Measurements from ENCODE around the gene TMEM33.
"Not testable (repeated sequence)": the region's sequence is repeated elsewhere in the genome, so short reads cannot be mapped to it uniquely, and the experiment has no call there.

The TMEM33 gene, protein sequence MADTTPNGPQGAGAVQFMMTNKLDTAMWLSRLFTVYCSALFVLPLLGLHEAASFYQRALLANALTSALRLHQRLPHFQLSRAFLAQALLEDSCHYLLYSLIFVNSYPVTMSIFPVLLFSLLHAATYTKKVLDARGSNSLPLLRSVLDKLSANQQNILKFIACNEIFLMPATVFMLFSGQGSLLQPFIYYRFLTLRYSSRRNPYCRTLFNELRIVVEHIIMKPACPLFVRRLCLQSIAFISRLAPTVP

DNA sequence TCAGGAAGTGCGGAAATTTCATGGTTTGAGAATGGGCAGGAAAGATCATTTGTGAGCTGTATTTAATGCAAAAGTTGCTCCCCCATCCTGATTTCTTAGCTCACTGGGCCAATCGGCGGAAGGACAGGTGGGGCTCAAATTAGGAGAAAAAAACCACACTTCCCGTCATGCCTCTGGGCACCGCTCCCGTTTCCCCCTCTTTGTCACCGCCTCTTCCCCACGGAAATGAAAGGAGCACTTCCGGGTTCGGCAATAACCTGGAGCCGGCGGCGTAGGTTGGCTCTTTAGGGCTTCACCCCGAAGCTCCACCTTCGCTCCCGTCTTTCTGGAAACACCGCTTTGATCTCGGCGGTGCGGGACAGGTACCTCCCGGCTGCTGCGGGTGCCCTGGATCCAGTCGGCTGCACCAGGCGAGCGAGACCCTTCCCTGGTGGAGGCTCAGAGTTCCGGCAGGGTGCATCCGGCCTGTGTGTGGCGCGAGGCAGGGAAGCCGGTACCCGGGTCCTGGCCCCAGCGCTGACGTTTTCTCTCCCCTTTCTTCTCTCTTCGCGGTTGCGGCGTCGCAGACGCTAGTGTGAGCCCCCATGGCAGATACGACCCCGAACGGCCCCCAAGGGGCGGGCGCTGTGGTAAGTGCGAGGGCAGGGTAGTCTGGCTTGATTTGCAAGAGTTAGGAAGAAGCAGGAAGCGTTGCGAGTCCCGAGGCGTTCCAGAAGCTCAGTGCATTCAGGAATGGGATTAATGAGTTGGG lies at the start of gene TMEM33:
Gene TMEM33, plus strand, starts transcription at position 529 of the 751 bp plus-strand sequence. Its CDS starts 56 bp downstream, at position 585.
- DNase-seq = peak; percentile 90 to 91

DNA sequence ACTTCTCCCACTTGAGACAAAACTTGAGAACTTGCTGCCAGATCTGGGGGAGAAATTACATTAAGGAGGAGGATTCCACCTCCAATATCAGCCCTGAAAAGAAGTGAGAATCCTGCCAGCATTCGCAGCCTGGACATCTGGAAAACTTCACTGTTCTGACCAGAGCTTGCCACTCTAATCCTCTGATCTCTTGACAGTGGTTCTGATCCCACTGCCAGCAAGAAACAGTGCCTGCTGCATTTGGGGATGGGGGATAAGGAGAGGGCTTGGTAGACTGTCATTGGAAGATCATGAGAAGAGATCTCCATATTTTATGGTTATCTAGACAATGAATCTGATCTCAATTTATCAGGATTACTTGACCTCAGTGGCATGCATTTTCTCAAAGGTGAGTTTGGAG lies 49.8 kb upstream of the TMEM33 start:
- DNase-seq = no peak

DNA sequence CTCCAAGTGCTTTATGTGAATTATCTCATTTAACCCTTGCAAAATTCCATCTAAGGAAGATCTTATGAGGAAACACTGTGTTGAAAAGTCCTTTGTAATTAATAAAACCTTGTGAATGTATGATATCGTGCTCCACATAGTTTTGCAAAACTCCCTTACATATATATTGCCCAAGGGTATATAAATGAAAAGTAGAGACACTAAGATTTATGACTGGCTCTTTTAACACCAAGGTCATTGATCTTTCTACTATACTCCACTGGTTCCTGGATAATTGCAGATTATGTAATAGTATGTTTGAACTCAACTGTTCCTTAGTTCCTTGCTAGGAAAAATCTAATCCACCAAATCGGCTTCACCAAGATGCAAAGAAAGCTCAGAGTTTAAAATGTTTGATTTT lies 48.0 kb upstream of the TMEM33 start:
- no peak for DNase-seq

DNA sequence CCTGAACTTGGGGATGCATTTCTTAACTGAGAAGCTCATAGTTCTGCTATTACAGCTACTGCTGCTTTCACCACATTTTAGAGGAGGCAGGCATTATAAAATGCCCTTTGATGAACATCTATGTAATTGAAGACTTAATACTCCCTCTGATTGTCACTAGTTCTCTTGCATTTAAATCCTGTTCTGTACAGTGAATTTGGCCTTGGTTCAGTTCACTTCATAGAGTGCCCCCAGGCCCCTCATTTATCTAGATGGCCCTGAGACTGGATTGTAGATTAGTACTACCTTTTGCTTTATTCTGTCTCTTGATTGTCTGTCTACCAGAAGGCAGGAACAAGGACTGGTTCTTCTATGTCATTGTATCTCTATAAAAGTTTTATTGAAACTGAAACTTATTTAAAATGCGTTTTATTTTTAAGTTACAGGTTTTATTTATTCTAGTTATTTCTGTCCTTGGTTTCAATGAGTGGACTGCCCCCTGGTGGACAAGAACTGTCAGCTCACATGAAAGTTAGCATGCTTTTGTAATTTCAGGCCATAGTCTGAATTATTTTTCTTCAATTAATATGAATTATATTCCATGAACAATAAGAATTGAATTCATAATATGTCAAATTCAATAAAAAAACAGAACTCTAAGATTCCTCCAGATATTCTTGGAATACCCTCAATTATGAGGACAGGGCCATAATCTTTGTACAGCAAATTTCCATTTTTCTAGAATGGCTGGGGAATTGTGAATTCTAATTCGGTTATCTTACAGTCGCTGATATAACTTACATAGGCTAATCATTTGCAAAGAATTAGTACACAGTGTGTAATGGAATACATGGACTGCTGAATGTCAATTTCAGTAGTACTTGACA lies 47.2 kb upstream of the TMEM33 start:
- peak; percentile 35 to 48 for DNase-seq

DNA sequence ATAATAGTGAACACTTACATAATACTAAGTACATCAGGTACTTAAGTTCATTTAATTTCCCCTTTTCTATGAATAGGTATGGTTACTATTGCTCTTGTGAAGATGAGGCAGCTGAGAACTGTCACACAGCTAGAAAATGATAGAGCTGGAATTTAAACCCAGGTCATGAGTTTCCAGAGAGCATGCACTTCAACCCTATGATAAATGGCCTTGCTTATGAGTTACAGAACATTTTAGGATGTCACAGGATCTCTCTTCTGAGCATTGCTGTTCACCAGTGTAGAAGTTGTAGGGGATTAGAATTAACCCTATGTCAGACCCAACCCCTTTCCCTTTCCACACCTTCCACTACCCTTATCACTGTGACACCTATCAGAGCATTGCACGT lies 46.5 kb upstream of the TMEM33 start:
- DNase-seq = no peak

DNA sequence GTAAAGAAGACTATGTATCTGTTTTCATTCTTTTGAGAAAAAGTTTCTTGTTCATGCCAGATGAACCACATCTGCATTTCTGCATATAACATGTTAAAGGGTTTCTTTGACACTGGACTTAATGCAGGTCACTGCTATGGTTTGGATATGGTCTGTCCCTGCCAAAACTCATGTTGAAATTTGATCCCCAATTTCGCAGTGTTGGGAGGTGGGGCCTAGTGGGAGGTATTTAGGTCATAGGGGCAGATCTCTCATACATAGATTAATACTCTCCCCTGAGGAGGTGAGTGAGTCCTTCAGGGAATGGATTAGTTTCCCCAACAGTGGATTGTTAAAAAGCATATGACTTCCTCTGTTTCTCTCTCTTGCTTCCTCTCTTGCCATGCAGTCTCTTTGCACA lies 45.9 kb upstream of the TMEM33 start:
- peak in 1 of 2 experiments; percentile 11 for DNase-seq

DNA sequence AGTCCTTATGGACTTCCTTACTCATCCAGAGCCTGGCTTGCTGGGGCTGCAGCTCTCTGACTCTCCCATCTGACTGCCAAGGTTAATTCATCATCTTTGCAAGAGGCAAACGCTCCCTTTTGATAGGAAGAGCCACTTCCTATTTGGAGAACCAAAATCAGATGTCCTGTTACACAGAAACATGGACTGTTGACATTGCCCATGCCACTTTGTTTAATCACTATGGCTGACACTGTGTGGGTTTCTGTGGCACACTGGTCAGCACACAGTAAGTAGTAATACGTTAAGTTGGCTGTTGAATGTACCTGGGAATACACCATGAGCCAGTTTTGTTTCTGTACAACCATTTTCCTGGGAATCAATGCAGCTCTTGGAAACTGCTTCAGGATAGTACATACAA lies 45.1 kb upstream of the TMEM33 start:
- no peak for DNase-seq

DNA sequence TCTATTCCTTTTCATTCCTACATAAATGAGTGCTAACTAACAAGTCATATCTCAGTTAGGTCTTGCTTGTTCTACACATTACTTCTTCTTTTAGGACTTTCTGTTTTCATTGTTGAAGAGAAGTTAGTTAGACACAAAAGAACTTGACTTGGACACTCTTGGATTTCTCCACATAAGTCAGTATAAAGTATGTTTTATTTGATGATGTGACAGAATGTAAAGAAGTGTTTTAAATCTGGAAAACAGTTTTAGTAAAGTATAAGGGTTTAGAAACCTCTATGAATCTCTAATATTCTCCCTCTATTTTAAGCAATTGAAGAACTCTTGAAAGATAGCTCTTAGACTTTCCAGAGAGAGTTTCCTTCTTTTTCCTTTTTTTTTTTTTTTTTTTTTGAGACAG lies 38.6 kb upstream of the TMEM33 start:
- DNase-seq = no peak

DNA sequence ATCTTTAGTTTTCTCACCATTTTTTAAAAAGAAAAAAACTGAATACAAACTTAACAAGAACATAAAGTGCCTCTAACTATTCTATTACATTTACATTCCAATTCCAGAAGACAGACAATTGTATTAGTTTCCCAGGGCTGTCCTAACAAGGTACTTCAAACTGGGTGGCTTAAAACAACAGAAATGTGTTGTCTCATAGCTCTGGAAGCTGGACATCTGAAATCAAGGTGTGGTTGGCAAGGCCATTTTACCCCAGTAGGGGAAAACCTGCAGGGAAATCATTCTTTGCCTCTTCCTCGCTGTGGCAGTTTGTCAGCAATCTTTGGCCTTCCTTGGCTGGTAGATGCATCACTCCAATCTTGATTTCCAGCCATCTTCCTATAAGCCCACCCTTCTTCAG lies 37.5 kb upstream of the TMEM33 start:
- DNase-seq = no peak

DNA sequence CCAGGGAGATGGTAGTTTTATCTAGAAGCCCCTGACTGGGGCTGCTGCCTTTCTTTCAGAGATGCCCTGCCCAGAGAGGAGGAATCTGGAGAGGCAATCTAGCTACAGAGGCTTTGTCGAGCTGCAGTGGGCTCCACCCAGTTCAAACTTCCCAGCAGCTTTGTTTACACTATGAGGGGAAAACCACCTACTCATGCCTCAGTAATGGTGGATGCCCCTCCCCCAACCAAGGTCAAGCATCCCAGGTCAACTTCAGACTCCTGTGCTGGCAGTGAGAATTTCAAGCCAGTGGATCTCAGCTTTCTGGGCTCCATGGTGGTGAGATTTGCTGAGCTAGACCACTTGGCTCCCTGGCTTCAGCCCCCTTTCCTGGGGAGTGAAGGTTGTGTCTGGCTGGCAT lies 26.1 kb upstream of the TMEM33 start:
- not testable (repeated sequence) for DNase-seq

DNA sequence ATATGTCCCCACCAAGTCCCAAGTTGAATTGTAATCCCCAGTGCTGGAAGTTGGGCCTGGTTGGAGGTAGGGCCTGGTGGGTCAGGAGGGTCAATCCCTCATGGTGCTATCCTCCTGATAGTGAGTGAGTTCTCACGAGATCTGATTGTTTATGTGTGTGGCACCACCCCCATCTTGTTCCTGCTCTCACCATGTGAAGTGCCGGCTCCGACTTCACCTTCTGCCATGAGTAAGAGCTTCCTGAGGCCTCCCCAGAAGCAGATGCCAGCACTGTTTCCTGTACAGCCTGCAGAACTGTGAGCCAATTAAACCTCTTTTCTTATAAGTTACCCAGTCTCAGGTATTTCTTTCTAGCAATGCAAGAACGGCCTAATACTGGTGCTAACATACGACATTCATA lies 22.7 kb upstream of the TMEM33 start:
- no peak for DNase-seq

DNA sequence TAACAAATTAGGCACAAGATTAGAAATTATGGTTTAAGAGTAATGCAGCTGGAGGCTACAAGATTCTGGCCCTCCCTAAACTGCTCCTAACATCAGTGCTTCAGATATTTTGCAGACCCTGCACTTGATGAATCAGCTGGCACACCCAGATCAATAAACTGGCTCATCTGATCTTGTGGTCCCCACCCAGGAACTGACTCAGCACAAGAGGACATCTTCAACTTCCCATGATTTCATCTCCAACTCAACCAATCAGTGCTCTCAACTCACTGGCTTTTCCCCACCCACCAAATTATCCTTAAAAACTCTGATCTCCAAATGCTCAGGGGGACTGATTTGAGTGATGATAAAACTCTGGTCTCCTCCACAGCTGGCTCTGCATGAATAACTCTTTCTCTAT lies 21.7 kb upstream of the TMEM33 start:
- no peak for DNase-seq

DNA sequence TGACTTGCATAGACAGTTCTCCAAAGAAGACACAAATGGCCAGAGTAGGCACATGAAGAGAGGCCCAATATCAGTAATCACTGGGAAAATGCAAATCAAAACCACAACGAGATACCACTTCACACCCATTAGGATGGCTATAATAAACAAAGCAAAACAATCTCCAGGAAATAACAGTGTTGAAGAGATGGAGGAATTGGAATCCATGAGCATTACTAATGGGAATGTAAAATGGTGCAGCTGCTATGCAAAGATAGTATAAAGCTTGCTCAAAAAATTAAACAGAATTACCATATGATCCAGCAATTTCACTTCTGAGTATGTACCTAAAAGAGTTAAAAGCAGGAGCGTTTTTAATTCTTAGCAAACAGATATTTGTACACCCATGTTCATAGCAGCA lies 17.0 kb upstream of the TMEM33 start:
- DNase-seq = no peak

DNA sequence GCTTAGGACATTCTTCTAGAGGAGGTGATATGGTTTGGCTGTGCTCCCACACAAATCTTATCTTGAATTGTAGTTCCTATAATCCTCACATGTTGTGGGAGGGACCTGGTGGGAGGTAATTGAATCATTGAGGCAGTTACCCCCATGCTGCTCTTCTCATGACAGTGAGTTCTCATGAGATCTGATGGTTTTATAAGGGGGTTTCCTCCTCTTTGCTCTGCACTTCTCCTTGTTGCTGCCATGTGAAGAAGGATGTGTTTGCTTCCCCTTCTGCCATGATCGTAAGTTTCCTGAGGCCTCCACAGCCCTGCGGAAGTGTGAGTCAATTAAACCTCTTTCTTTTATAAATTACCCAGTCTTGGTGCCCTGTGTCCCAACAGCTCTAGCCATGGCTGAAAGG lies 14.8 kb upstream of the TMEM33 start:
- not testable (repeated sequence) for DNase-seq

DNA sequence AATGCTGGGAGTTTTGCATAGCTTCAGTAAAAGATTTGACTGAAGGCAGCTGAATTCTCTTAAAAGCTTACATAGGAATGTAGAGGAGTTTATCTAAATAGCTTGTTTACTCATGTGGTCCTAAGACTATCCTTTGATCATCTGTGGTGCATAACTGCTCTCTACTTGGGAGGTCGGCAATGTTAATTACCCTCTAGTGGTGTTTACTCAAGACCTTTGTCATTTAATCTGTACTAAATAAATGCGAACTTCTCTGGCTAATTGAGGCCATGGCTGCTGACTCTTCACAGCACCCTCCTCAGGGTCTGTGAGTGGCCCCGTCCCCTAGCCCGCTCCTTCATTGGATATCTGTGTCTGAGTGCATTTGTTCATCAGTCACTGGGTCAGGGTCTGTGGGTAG lies 13.8 kb upstream of the TMEM33 start:
- DNase-seq = no peak

DNA sequence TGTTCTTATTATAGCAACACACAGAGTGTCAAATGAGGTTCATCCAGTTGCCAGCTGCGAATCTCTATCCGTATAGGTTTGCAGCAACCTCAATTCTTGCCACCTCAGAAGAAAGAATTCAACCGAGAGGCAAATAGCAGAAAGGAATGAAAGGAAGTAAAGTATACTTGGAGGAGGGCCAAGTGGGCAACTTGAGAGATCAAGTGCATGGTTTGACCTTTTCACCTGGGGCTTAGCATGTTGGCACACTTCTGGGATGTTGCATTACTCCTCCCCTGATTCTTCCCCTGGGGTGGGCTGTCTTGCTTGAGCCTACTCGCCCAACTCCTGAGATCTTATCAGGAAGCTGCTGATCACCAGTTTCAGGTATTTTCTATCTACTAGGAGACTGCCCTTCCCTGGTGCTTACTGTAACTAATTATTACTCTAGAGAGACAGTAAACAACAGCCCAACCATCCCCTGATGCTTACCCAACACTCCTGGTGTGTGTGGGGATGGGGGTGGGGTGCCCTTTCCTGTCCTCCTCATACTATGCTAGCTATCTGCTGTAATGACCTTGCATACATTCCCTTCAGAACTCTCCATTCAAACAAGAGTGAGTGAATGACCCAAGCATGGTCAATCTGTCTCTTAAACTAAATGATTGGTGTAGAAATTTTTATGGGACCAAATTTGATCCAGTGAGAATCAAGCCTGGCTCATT lies 7.3 kb upstream of the TMEM33 start:
- no peak for DNase-seq

DNA sequence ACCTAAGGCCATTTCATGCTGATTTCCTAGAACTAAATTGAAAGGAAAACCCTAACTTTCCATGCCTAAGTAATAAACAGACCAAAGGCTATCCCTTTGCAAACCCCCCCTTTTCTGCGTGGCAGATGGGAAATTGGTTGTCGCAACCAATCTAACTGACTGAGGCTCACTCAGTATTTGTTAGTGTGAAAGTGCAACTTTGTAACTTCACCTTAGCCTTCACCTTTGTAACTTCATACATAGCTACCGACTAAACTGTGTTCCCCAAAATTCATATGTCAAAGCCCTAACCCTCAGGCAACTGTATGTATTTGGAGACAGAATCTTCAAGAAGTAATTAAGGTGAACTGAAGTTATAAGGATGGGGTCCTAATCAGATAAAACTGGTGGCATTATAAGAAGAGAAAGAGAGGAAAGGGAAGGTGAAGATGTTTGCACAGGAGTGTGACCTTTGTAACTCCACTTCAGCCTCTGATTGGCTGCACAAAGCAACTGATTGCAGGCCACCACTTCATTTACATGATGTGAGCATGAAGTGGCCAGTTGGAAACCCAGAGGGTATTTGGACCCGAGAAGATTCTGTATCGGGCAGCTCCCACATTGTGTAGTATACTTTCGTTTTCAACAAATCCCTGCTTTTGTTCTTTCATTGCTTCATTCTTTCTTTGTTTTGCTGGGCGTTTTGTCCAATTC lies 4.9 kb upstream of the TMEM33 start:
- DNase-seq = no peak

DNA sequence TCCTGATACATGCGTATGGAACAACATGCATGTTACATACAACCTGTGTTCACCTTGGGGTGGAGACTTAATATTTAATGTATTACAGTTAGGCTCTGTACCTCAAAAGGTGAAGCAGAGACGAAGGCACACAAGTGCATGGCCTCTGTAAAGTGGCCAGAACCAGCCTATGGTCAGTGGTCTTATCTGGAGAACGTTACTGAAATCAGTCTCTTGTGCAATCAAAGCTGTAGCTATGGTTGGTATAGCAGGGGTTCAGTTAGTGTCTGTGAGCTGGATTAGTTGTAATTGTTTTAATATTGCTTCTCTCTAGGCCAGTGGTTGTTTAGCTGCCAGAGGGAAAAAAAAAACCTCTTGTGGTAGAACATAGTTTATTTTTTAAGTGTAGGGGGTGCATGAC lies 2.2 kb upstream of the TMEM33 start:
- DNase-seq = no peak

DNA sequence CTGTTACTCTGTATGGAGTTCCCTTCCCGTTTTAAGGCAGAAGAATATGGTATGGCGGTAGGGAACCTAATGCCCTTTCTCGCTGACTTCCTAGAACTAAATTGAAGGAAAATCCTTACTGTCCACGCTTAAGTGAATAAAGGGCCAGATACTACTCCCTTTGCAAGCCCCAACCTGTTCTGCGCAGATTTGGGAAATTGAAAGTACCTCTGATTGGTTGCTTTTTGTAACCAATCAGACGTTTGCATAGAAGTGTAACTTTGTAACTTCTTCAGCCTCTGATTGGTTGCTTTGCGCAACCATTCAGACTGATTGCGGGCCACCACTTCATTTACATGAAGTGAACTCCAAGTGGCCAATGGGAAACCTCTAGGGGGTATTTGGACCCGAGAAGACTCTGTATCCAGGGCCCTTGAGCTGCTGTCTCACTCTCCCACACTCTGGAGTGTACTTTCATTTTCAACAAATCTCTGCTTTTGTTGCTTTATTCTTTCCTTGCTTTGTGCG lies 1.2 kb upstream of the TMEM33 start:
- no peak for DNase-seq

DNA sequence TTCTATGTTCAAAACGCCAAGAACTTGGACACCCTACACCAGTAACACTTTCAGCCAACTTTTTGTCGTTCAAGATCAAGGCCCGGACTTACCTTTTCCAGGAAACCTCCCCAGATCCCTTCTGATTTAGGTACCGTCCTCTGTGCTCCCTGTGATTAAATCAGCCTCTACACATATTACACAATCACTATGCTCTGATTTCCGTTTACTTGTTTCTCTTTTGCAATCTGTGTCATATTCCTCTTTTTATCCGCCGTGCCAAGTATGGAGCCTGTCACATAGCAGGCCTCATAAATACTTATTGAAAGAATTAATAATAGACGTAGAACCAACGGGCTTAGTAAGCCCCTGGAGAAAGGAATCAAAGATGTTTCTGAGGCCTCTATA lies 722 bp upstream of the TMEM33 start:
- DNase-seq = no peak

DNA sequence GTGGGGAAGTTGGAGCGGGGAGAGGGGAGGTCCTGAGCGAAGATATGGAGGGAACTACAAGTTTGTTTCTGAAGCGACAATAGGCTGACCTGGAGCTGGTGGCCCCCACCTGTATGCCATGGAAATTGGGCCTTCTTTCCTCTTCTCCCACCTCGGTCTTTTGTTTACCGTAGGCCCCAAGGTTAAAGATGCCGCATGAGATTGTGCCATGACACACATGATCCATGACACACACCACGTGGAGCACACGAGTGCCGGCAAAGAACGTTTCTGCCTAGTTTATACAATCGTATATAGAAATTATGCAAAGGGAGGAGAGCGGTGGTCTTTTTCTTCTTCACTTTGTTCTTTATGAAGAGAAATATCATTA lies 408 bp downstream of the TMEM33 start:
- peak in 1 of 2 experiments; percentile 47 for DNase-seq

DNA sequence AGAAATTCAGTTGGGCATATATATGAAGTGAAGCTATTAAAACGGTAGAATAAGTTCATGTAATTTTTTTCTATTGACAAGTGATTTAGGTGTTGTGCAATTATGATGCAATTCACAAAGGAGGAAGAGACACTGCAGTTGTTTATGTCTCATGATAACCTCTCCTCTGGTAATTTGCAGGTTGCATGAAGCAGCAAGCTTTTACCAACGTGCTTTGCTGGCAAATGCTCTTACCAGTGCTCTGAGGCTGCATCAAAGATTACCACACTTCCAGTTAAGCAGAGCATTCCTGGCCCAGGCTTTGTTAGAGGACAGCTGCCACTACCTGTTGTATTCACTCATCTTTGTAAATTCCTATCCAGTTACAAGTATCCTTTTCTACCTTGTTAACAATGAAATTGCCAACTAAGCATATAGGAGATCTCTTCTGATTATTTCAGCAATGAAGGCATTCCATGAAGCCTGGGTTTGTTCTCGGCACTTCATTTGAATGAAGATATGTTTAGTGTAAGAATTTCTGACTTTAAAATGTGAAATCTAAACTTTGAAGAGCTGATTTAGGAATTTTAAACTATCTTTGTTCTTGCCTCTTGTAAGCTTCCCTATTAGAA lies 3.9 kb downstream of the TMEM33 start:
- DNase-seq = no peak
